HG03097 (cell line): ENCODE results near the gene PRMT7.
A peak's percentile ranks its signal among the peaks of the same experiment; 100 is the strongest.

Experiments used
- ATAC-seq: cut with Tn5 transposase; IDR thresholded peaks from one replicate; pipeline ENCODE4 v1.9.1; 2021; ENCODE audit not compliant: unreplicated experiment, low FRiP score

Gene PRMT7

DNA sequence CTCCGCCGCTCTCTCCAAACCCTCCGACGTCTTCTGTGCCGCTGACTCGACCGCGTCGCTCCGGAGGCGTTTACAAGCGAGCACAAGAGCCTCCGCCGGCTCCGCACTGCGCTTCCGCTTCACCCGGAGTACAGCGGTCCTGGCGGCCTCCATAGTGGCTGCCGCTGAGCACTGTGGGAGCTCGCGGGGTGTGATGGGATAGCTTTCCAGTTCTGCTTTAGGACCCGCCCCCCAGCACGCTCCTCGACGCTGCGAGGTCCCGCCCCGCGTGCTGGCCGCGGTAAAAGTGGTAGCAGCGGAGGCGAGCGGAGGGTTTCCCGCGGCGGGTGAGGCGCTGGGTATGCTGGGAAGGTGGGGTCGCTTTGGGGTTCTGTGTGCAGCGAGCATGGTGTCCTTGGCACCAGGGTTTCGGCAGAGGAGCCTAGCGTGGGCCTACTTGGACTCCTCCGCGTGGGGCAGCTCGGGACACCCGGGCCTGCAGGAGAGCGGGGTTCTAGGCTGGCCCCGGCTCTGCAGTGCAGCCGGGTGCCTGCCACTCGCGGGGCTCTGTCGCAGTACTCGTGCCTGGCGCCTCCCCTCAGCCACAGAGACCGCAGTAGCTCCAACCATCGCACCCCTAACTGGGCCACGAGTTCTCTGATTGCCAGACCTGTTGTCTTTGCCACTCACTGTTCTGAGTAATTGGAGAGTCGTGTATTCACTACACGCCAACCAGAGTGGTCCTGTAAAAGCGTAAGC is at the start of gene PRMT7, which contains the start of gene SLC7A6OS:
Gene PRMT7 (plus strand): TSS at position 246 of the 738 bp plus-strand sequence. CDS start 4,961 bp downstream, outside the sequence.
Gene SLC7A6OS (minus strand): TSS at position 173 of the 738 bp plus-strand sequence. CDS start 20 bp downstream, at position 153.
- peak; percentile 93 for ATAC-seq

DNA sequence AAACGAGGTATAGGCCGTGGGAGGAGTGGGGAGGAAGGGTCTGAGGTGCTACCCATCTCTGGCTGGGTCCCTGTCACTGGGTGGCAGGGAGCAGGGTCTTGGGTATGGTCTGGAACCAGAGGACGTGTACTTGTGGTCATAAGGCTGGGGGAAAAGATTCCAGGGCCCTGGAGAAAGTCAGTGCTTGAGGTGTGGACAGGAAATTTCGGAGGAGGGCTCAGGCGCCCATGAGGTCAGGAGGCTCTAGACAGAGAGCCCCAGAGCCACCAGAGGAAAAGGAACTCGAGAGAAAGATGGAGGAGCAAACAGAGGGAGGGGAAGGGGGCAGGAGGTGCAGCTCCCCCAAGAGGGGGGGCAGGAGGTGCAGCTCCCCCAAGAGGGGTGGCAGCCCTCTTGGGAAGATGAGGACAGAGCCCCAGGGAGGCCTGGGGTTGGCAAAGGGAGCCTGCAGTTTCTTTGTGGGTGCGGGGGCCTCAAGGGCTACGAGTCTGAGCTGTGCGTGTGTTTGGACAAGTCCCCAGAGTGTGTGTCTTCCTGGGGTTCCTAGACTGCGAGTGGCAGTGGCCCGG is 47.2 kb upstream of the PRMT7 start:
- ATAC-seq, result no peak

DNA sequence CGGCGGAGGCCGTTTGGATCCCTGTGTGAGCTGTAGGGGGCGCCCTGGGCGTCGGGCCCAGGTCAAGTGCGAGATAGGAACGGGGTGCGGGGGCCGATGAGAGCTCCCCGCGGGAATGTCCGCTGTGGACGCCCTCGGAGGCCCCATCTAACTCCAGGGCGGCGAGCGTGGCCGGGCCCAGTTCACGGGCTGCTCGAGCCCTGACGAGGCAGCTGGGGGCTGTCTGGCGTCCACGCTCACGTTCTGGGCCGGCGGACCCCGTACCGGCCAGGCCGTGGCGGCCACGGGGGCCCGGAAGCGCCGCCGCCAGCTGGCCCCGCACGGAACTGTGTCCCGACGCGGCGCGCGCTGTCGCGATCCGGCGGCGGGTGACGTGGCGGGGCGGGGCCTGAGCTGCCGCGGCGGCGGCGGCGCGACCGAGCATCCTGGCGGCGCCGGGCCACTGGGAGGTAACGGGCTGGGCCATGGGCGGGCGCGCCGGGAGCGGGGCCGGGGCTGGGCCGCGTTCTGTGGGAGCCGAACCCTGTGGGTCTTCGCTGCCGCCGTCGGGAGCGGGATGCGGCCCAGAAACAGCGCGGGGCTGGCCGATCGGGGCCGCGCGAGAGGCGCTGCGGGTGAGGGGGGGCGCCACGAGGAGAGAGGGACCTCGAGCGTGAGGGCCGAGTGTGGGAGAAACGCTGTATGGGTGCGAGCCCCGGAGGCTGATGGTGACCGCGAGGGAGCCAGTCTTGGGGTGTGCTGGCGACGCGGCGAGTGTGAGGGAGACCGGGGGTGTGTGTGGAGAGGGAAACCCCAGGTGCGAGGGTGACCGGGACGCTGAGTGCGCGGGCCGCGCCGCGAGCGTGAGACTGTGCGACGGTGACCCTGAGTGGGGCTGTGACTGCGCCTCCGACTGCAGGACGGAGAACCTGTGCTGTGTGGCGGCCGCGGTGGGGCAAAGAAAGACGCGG is 46.4 kb upstream of the PRMT7 start, which contains the start of gene SLC7A6:
Gene SLC7A6 (plus strand): TSS at position 399 of the 950 bp plus-strand sequence. CDS start 10,201 bp downstream, outside the sequence.
- peak; percentile 70 for ATAC-seq

GRCh38 chr16:68265078-68265920 is 45.5 kb upstream of the PRMT7 start:
- ATAC-seq, result no peak

GRCh38 chr16:68267612-68268405 is 43.0 kb upstream of the PRMT7 start:
- ATAC-seq, result no peak

- no peak for ATAC-seq
These were observed 41.0 kb upstream of the PRMT7 start for GRCh38 chr16:68269793-68270192.

DNA sequence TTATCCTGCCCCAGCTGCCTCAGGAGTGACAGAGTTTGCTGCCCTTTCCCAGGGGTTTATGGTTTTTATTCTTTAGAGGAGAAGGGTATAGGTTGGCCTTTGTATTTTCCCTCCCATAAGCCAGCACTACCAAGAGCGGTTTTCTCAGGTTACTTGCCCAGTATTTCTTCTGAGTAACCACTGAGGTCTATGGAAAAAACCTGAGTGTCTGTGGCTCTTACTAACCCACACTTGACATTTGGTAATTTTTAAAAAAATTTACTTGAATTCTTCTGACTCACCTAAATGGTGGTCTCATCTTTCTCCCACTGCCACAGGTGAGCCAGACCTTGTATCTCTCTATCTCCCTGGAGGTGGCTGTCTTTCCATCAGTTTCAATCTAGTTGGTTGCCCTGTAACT is 40.5 kb upstream of the PRMT7 start:
- ATAC-seq, result no peak

- no peak for ATAC-seq
These were observed 38.2 kb upstream of the PRMT7 start for GRCh38 chr16:68272507-68273209.

GRCh38 chr16:68273459-68273858 is 37.4 kb upstream of the PRMT7 start:
- ATAC-seq, result no peak

- ATAC-seq, result no peak
These were observed 36.9 kb upstream of the PRMT7 start for GRCh38 chr16:68273896-68274295.

- no peak for ATAC-seq
These were observed 36.4 kb upstream of the PRMT7 start for GRCh38 chr16:68274441-68274840.

- peak; percentile 60 for ATAC-seq
These were observed 35.1 kb upstream of the PRMT7 start for GRCh38 chr16:68275611-68276191.

GRCh38 chr16:68276223-68276622 is 34.6 kb upstream of the PRMT7 start:
- ATAC-seq, result no peak

DNA sequence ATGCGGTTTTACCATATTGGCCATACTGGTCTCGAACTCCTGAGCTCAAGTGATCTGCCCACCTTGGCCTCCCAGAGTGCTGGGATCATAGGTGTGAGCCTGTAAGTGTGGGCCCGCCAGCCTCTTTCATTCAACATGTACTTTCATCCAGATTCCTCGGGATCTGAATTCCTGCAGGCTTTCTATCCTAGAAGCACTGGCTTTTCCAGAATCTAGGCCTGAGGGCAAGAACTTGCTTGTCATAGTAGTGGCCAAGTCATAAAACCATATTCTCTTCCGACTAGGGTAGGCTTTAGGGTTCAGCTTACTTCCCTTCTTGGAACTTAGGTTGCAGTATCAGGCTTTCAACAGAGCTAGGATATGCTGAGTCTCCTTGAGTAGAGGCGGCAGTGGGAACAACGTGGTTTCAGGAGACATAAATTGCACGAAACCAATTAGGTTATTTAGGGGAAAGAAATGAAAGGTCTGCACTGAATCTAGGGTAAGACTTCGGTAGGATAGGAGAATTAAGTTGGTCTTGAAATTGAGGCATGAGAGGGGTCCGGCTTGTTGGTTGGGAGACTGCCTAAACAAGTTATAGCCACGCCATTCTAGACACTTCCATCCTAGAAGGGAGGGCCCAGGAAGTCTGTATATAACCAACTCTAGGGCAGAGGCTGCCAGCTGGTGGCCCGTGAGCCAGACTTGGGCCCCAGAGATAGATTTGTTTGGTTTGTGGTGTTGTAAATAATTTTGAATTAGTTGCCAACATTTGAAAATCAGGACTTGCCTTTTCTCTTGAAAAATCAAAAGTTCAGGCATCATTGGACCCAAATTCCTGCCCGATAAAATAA is 30.9 kb upstream of the PRMT7 start:
- no peak for ATAC-seq

DNA sequence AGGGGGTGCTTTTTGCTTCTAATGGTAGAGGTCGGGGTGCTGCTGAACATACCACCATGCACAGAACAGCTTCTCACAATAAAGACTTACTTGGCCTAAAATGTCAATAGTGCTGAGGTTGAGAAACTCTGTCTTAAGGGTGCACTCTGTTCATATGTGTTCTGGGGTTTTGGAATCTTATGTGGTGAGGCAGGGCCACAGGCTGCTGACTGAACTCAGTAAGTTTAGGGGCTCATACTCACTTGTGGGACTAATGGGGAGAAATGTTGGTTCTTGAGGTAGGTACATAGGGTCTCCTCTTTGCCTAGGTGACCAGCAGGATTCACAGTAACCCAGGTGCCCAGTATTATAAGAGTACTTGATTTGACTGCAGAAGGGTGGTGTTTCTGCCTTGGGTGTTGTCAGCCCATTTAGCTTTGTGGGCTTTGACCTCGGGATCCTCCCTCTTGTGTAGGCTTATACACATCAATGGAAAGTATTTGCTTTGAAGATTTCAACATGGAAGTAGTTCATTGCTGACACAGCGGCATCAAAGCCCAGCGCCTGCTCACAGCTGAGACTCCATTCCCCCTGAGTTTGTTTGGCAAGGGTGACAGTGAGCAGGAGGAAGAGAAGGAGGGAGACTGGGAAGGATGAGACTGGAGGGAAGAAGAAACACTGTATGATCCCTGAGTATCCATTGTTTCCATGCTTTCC is 29.3 kb upstream of the PRMT7 start:
- ATAC-seq, result no peak

- no peak for ATAC-seq
These were observed 28.8 kb upstream of the PRMT7 start for GRCh38 chr16:68282064-68282452.

GRCh38 chr16:68283346-68283745 is 27.5 kb upstream of the PRMT7 start:
- no peak for ATAC-seq
